ENCODE measurements around the gene KRT1.
"Not testable (repeated sequence)": the region's sequence is repeated elsewhere in the genome, so short reads cannot be mapped to it uniquely, and the experiment has no call there.

Gene KRT1

GRCh38 chr12:52681526-52682380 lies 1.5 kb upstream of the KRT1 start:
- no peak for DNase-seq

- DNase-seq, result no peak
Observed at GRCh38 chr12:52679875-52680274, 332 bp downstream of the KRT1 start.

DNA sequence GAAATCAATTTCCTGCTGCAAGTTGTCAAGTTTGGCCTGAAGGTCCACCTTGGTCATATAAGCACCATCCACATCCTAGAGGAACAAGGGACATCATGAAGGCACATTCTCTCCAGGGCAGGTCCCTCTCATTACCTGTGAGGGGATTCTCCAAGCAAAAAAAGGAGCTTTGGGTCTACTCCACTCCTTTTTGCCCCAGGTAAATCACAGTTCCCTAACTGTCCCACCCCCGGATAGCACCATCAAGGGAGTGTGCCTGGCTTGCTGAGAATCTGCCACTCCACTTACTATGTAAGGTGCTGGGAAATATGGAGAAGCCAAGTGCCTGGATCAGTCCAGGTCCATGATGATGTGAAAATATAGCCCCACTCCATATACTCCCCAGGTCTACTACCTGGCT lies 2.5 kb downstream of the KRT1 start:
- no peak for DNase-seq

GRCh38 chr12:52677126-52677525 lies 3.1 kb downstream of the KRT1 start:
- DNase-seq, result no peak

DNA sequence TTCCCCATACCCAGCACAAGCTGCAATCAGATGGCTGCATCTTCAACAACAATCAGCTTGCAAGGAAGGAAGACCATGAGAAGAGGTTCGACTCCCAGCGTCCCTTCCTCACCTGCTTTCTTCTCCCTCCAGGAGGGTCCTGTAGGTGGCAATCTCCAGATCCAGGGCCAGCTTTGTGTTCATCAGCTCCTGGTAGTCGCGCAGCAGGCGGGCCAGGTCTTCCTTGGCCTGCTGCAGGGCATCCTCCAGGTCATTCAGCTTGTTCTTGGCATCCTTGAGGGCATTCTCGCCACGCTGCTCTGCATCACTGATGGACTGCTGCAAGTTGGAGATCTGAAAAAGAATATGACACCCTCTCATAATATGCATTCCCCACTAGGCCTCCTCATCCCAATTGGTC lies 4.0 kb downstream of the KRT1 start:
- DNase-seq, result no peak

DNA sequence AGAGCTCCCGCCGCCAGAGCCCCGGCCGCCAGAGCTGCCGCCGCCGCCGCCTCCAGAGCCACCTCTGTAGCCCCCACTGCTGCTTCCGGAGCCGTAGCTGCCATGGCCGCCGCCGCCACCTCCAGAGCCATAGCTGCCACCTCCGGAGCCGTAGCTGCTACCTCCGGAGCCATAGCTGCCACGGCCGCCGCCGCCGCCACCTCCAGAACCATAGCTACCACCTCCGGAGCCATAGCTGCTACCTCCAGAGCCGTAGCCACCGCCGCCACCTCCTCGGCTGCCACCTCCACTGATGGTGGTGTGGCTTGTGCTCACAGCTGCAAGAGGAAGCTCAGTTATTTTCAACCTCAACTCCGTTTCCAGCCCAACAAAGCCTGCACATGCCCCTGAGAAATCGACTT lies 4.9 kb downstream of the KRT1 start:
- no peak for DNase-seq

- DNase-seq, result no peak
Observed at GRCh38 chr12:52674433-52674775, 5.8 kb downstream of the KRT1 start.

DNA sequence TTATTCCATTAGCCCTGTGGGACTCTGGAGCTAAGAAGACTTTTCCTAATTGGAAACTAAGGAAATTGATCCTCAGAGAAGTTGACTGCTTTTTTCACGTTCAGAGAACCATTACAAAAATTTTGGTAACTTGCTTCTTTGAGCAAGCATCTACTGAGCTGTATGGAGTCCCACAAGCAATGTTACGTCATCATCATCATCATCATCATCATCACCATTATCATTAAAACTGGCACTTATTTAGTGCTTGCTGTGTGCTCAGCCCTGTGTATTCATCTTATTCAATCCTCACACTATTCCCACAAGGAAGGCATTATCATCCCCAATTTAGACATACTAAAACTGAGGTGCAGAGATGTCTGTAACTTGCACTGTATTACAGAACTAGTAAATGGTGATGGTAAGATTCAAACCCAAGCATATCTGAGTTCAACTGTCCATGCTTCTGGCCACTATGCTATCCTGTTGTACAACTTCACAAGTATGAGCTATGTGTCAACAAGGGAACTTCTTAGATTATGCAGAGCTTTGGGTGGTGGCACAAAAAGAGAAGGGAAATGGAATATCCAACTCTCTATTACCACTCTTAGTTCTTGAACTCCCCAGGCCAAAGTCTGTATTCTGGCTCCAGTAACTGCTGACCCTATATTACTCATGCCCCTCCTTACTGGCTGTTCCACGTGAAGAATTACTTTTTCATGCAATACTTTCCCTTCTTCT lies 6.3 kb downstream of the KRT1 start:
- no peak for DNase-seq

- DNase-seq, result no peak
Observed at GRCh38 chr12:52673217-52673616, 7.0 kb downstream of the KRT1 start.

- no peak for DNase-seq
Observed at GRCh38 chr12:52672321-52672933, 7.8 kb downstream of the KRT1 start.

- DNase-seq, result no peak
Observed at GRCh38 chr12:52670961-52671360, 9.2 kb downstream of the KRT1 start.

- no peak for DNase-seq
Observed at GRCh38 chr12:52670506-52670905, 9.7 kb downstream of the KRT1 start.

- not testable (repeated sequence) for DNase-seq
Observed at GRCh38 chr12:52669941-52670340, 10.3 kb downstream of the KRT1 start.

DNA sequence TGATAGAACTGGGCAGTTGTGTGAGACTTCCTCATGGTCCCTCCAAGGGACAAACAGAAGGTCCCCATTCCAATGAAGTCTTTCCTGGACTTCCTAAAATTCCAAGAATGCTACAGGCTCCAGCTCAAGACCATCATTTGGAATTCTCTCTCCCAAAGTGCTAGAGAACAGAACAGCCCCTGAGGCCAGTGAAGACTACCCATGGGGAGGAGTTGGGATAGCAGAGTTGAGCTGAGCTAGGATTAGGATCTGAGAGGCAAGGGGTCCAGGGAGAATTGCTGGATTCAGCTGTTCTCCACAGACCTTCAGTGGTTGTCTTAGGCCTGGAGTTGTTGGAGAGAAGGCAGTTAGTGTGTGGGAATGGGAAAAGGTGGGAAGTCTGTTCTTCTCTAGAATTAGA lies 10.8 kb downstream of the KRT1 start:
- DNase-seq, result no peak

DNA sequence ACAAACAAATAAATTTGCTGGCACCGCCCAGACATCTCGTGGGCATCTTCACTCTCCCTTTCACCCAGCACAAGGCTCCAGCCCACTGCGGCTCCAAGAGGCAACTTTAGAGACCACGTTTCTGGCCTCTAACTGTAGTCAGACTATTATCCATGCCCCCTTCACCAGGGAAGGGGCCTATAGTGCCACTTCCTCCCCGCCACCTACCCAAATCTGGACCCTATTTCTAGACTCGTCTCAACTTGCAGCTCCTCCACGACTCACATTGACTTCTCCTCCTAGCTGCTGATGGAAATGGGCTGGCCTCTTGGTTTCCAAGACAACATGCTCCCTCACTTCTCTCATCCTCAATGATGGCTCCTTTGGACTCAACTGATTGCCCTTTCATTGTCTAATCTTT lies 12.3 kb downstream of the KRT1 start:
- DNase-seq, result no peak

GRCh38 chr12:52667509-52667908 lies 12.7 kb downstream of the KRT1 start:
- no peak for DNase-seq

DNA sequence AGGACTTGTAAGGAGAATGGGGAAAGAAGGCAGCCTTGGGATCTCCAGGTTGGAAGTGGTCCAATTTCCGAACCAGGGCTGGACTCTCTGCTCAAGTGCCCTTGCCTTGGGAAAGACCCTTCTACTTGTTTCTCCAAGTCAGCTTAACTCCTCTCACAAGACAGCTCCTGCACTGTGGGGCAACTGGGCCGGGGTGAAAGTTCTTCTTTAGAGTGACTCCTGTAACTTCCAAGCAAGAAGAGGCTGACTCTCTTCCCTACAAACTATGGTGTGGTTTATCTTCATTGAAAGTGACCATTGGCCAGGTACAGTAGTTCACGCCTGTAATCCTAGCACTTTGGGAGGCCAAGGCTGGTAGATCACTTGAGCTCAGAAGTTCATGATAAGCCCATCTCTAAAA lies 13.7 kb downstream of the KRT1 start:
- DNase-seq, result no peak

- DNase-seq, result no peak
Observed at GRCh38 chr12:52663420-52663819, 16.8 kb downstream of the KRT1 start.

DNA sequence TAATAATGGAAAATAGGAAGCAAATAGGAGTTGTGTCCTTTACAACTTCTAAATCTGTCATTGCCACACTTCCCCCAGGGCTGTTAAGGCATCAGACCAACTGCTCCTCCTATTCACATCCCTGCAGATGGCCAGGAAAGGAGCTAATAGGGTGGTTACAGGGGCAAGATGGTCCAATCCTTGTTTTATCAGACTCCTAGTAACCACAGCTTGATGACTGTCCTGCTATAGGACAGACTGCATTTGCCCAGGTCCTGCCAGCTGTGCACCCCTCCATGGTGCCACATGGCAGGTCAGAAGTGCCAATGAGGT lies 17.3 kb downstream of the KRT1 start:
- no peak for DNase-seq

GRCh38 chr12:52662093-52662917 lies 17.9 kb downstream of the KRT1 start:
- no peak for DNase-seq

- DNase-seq, result no peak
Observed at GRCh38 chr12:52661668-52662067, 18.5 kb downstream of the KRT1 start.

DNA sequence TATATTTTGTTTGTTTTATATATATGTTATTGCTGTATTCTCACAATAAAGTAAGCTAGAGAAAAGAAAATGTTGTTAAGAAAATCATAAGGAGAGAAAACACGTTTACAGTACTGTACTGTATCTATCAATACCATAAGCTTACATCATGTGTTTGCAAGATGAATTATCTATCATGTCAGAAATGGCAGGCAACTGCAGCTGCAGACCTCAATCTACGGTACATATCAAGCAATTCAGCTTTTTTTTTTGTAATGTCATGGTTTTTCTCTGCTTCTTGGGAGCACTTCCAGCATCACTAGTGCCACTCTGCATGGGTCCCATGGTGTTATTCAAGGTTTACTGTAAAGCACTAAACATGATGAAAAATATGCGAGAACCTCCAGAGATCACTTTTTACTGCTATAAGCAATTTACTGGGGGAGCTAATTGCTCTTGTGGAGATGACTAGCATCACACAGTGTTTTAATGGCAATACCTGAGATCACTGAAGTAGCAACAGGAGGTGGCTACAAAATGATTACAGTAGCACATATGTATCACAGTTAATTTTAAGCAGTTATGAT lies 19.2 kb downstream of the KRT1 start:
- DNase-seq, result no peak

GRCh38 chr12:52659951-52660350 lies 20.3 kb downstream of the KRT1 start:
- DNase-seq, result no peak
